GM23248 (cell line): ENCODE measurements around the gene GATAD2A. TPM values are rescaled to one million over a fixed set of nuclear protein-coding genes. Genes with fewer than 3 reads are reported as not detected.

ENCODE experiments used
- DNase-seq: peaks from one replicate; pipeline ENCODE4 v3.0.0-alpha.2; 2015
- H2AFZ ChIP-seq: fragments of 200-600 bp; sonication (generic); 2 replicates; pipeline ENCODE4 v1.6.1; 2016; ENCODE audit warnings: antibody characterized with exemption
- H3F3A ChIP-seq: fragments of 200-600 bp; sonication (generic); 2 replicates; pipeline ENCODE4 v1.6.1; 2016; ENCODE audit warnings: mild to moderate bottlenecking, antibody characterized with exemption, mixed run types; ENCODE audit not compliant: insufficient read depth
- H3K27ac ChIP-seq: fragments of 200-600 bp; sonication (generic); 2 replicates; pipeline ENCODE4 v1.5.1; 2016; ENCODE audit warnings: mild to moderate bottlenecking
- H3K27me3 ChIP-seq: fragments of 200-600 bp; sonication (generic); replicated peaks from 2 replicates; pipeline ENCODE4 v1.6.1; 2016; ENCODE audit warnings: mild to moderate bottlenecking; ENCODE audit not compliant: insufficient read depth
- H3K36me3 ChIP-seq: fragments of 200-600 bp; sonication (generic); 2 replicates; pipeline ENCODE4 v1.6.1; 2016; ENCODE audit warnings: low read depth, mild to moderate bottlenecking
- H3K4me1 ChIP-seq: fragments of 200-600 bp; sonication (generic); 2 replicates; pipeline ENCODE4 v1.6.1; 2016; ENCODE audit warnings: mild to moderate bottlenecking; ENCODE audit not compliant: insufficient read depth
- H3K4me2 ChIP-seq: fragments of 200-600 bp; sonication (generic); one replicate; pipeline ENCODE4 v1.6.1; 2016; ENCODE audit warnings: mild to moderate bottlenecking; ENCODE audit not compliant: unreplicated experiment
- H3K4me3 ChIP-seq: fragments of 200-600 bp; sonication (generic); 2 replicates; pipeline ENCODE4 v1.5.1; 2016; ENCODE audit warnings: mild to moderate bottlenecking
- H3K79me2 ChIP-seq: fragments of 200-600 bp; sonication (generic); 2 replicates; pipeline ENCODE4 v1.6.1; 2016; ENCODE audit warnings: mild to moderate bottlenecking; ENCODE audit not compliant: insufficient read depth
- H3K9ac ChIP-seq: fragments of 200-600 bp; sonication (generic); 2 replicates; pipeline ENCODE4 v1.6.1; 2016; ENCODE audit warnings: mild to moderate bottlenecking
- H3K9me2 ChIP-seq: fragments of 200-600 bp; sonication (generic); 2 replicates; pipeline ENCODE4 v1.6.1; 2016; ENCODE audit warnings: mixed run types, mild to moderate bottlenecking, moderate library complexity; ENCODE audit not compliant: insufficient read depth
- H3K9me3 ChIP-seq: fragments of 200-600 bp; sonication (generic); one replicate; pipeline ENCODE4 v1.6.1; 2017; ENCODE audit warnings: low read depth
- H4K20me1 ChIP-seq: fragments of 200-600 bp; sonication (generic); 2 replicates; pipeline ENCODE4 v1.6.0; 2016; ENCODE audit not compliant: insufficient read depth
- EZH2 ChIP-seq: fragments of 200-600 bp; sonication (generic); IDR thresholded peaks from 2 replicates; pipeline ENCODE4 v1.6.1; 2018; ENCODE audit warnings: antibody characterized with exemption, mild to moderate bottlenecking; ENCODE audit not compliant: insufficient read depth, poor library complexity, severe bottlenecking
- EZH2phosphoT487 ChIP-seq: fragments of 200-600 bp; sonication (generic); IDR thresholded peaks from 2 replicates; pipeline ENCODE4 v1.6.1; 2018; ENCODE audit warnings: antibody characterized with exemption, moderate library complexity, mild to moderate bottlenecking, low read depth; ENCODE audit not compliant: insufficient read depth
- WGBS, 2 experiments: methylation state at CpG; one replicate each; pipeline ENCODE4 v1.1.6; 2015 to 2017; ENCODE audit warnings: low lambda C conversion rate in 2 of 2, low coverage in 1 of 2; ENCODE audit errors: missing lambda C conversion rate in 2 of 2; 5-methylcytosine and 5-hydroxymethylcytosine counted together
- in situ Hi-C: fragments of 300-500 bp; cut with MboI; formaldehyde crosslinking; loops from 2 replicates; pipeline ENCODE4 v1.15.0; 2020
- polyA plus RNA-seq: library from polyadenylated mRNA; unstranded; fragments of >200 nt; fragmentation: Nextera tagmentation; extraction: Ambion mirVana; gene quantifications from 2 replicates; pipeline ENCODE4 v1.2.1, GENCODE V29; 2016
- total RNA-seq: library from RNA; depleted of rRNA; stranded (reverse); fragments of >200 nt; shearing (Covaris generic); gene quantifications from 2 replicates; pipeline ENCODE4 v1.2.3, GENCODE V29; 2014

Gene GATAD2A
- total and polyA plus RNA-seq, 2 experiments from 2014 or later, result 15.4 to 52.1 TPM

- Histone ChIP-seq H4K20me1 (no peaks in the 10 kb centered on the region), H2AFZ (no peak overlapping the region), H3K4me3 (no peak overlapping the region), H3K27ac (no peak overlapping the region), H3F3A (no peaks in the 10 kb centered on the region), H3K4me2 (no peak overlapping the region), H3K9me2 (no peaks in the 10 kb centered on the region), H3K9me3 (no peaks in the 10 kb centered on the region), H3K36me3 (no peaks in the 10 kb centered on the region), H3K4me1 (no peaks in the 10 kb centered on the region), H3K27me3 (no peaks in the 10 kb centered on the region), H3K9ac (no peak overlapping the region), H3K79me2 (no peaks in the 10 kb centered on the region)
- TF ChIP-seq EZH2phosphoT487 (no peak), EZH2 (no peak)
- in situ Hi-C loops, result loop anchor here (25.0 kb wide), 2 partner anchors 394 to 694 kb away; no protein-coding TSS in a partner anchor
- 91 to 92% methylated on average over 13 of the region's 13 CpGs for WGBS, 2 experiments
- no peak for DNase-seq
Measured at GRCh38 chr19:19543101-19543500, 137.6 kb downstream of the GATAD2A start.

- 93 to 96% methylated on average over 19 of the region's 19 CpGs for WGBS, 2 experiments
- H3K36me3 ChIP-seq, result no peaks in the 10 kb centered on the region
- H3K4me2 ChIP-seq, result no peak overlapping the region
- H3K9ac ChIP-seq, result no peak overlapping the region
- H3K9me3 ChIP-seq, result no peaks in the 10 kb centered on the region
- in situ Hi-C loops, result loop anchor here (25.0 kb wide), 2 partner anchors 394 to 694 kb away; no protein-coding TSS in a partner anchor
- no peaks in the 10 kb centered on the region for H3K27me3 ChIP-seq
- no peaks in the 10 kb centered on the region for H3K79me2 ChIP-seq
- TF ChIP-seq EZH2phosphoT487, result no peak
- no peak for TF ChIP-seq EZH2
- no peak overlapping the region for H3K27ac ChIP-seq
- no peak overlapping the region for H3K4me3 ChIP-seq
- H3K4me1 ChIP-seq, result no peaks in the 10 kb centered on the region
- no peak for DNase-seq
- no peaks in the 10 kb centered on the region for H3F3A ChIP-seq
- H4K20me1 ChIP-seq, result no peaks in the 10 kb centered on the region
- H2AFZ ChIP-seq, result no peak overlapping the region
- no peaks in the 10 kb centered on the region for H3K9me2 ChIP-seq
Measured at GRCh38 chr19:19543640-19544039, 138.2 kb downstream of the GATAD2A start.

- 92 to 93% methylated on average over 40 to 75 of the region's 75 CpGs for WGBS, 2 experiments
- no peak overlapping the region for H3K4me3 ChIP-seq
- TF ChIP-seq EZH2, result no peak
- no peak for TF ChIP-seq EZH2phosphoT487
- no peak overlapping the region for H2AFZ ChIP-seq
- H3K79me2 ChIP-seq, result no peaks in the 10 kb centered on the region
- no peaks in the 10 kb centered on the region for H3F3A ChIP-seq
- H3K36me3 ChIP-seq, result no peaks in the 10 kb centered on the region
- H3K27ac ChIP-seq, result no peak overlapping the region
- no peaks in the 10 kb centered on the region for H4K20me1 ChIP-seq
- no peak overlapping the region for H3K4me2 ChIP-seq
- H3K9ac ChIP-seq, result no peak overlapping the region
- H3K4me1 ChIP-seq, result no peaks in the 10 kb centered on the region
- H3K9me3 ChIP-seq, result no peaks in the 10 kb centered on the region
- no peak for DNase-seq
- H3K27me3 ChIP-seq, result no peaks in the 10 kb centered on the region
- H3K9me2 ChIP-seq, result no peaks in the 10 kb centered on the region
- in situ Hi-C loops, result loop anchor here (25.0 kb wide), 2 partner anchors 393 to 693 kb away; no protein-coding TSS in a partner anchor
Measured at GRCh38 chr19:19544257-19544953, 138.9 kb downstream of the GATAD2A start.

GRCh38 chr19:19544954-19545591 lies 139.6 kb downstream of the GATAD2A start:
- in situ Hi-C loops, result loop anchor here (25.0 kb wide), 2 partner anchors 392 to 692 kb away; no protein-coding TSS in a partner anchor
- no peak for DNase-seq

More at GRCh38 chr19:19544954-19545591, 139.6 kb downstream of the GATAD2A start:
- 90 to 93% methylated on average over 41 to 52 of the region's 53 CpGs for WGBS, 2 experiments
- Histone ChIP-seq H3K9me2 (no peaks in the 10 kb centered on the region), H3K4me3 (no peak overlapping the region), H3K4me1 (no peaks in the 10 kb centered on the region), H3F3A (no peaks in the 10 kb centered on the region), H2AFZ (no peak overlapping the region), H3K27ac (no peak overlapping the region), H3K79me2 (no peaks in the 10 kb centered on the region), H3K27me3 (no peaks in the 10 kb centered on the region), H3K36me3 (no peaks in the 10 kb centered on the region), H3K9ac (no peak overlapping the region), H3K9me3 (no peaks in the 10 kb centered on the region), H3K4me2 (no peak overlapping the region), H4K20me1 (no peaks in the 10 kb centered on the region)
- no peak for TF ChIP-seq EZH2
- TF ChIP-seq EZH2phosphoT487, result no peak
